PFSK-1 (cell line): ENCODE data around the gene OR2T1.

Experiments
- POLR2AphosphoS5 ChIP-seq: IDR thresholded peaks from 2 replicates; pipeline ENCODE4 v1.6.1; 2012; ENCODE audit warnings: low read depth, mild to moderate bottlenecking, control low read depth, low read length, moderate library complexity
- SIN3A ChIP-seq: IDR thresholded peaks from 2 replicates; pipeline ENCODE4 v1.6.1; 2012; ENCODE audit warnings: mild to moderate bottlenecking, low read length, moderate library complexity, borderline replicate concordance; ENCODE audit not compliant: insufficient read depth
- TAF1 ChIP-seq: IDR thresholded peaks from 2 replicates; pipeline ENCODE4 v1.6.1; 2012; ENCODE audit warnings: low read length, control low read depth, borderline replicate concordance; ENCODE audit not compliant: insufficient read depth
- TF ChIP-seq, protein P1 (sequence below), 2 experiments: IDR thresholded peaks; 2 replicates each; pipeline versions ENCODE4 v1.6.1 to v1.8.0; 2011 to 2012; ENCODE audit warnings: low read depth in 2 of 2, low read length in 2 of 2, control low read depth in 1 of 2, inconsistent platforms in 1 of 2, mild to moderate bottlenecking in 1 of 2, moderate library complexity in 1 of 2; ENCODE audit not compliant: insufficient read depth in 1 of 2

- TF ChIP-seq TAF1 (no peak), POLR2AphosphoS5 (no peak), SIN3A (no peak)
- TF ChIP-seq, protein P1, sequence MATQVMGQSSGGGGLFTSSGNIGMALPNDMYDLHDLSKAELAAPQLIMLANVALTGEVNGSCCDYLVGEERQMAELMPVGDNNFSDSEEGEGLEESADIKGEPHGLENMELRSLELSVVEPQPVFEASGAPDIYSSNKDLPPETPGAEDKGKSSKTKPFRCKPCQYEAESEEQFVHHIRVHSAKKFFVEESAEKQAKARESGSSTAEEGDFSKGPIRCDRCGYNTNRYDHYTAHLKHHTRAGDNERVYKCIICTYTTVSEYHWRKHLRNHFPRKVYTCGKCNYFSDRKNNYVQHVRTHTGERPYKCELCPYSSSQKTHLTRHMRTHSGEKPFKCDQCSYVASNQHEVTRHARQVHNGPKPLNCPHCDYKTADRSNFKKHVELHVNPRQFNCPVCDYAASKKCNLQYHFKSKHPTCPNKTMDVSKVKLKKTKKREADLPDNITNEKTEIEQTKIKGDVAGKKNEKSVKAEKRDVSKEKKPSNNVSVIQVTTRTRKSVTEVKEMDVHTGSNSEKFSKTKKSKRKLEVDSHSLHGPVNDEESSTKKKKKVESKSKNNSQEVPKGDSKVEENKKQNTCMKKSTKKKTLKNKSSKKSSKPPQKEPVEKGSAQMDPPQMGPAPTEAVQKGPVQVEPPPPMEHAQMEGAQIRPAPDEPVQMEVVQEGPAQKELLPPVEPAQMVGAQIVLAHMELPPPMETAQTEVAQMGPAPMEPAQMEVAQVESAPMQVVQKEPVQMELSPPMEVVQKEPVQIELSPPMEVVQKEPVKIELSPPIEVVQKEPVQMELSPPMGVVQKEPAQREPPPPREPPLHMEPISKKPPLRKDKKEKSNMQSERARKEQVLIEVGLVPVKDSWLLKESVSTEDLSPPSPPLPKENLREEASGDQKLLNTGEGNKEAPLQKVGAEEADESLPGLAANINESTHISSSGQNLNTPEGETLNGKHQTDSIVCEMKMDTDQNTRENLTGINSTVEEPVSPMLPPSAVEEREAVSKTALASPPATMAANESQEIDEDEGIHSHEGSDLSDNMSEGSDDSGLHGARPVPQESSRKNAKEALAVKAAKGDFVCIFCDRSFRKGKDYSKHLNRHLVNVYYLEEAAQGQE (IDR thresholded peaks at IDR 0.05; ENCODE audit: insufficient read depth in 1 of 2, low read depth in 2 of 2, low read length in 2 of 2), result no peak
These were observed 36.2 kb upstream of the OR2T1 start for GRCh38 chr1:248366609-248367008.
